ENCODE measurements around the gene SLC6A9.

GRCh38 chr1:44057293-44057692 is 26.0 kb upstream of the SLC6A9 start:
- no peak for TF ChIP-seq SMC3 (IDR thresholded peaks at IDR 0.05)
- no peak for TF ChIP-seq CTCF (IDR thresholded peaks at IDR 0.05)
- TF ChIP-seq KDM1A (IDR thresholded peaks at IDR 0.05; ENCODE audit: low read depth), result no peak
- TF ChIP-seq EP300 (IDR thresholded peaks at IDR 0.05), result no peak
- TF ChIP-seq PHF8 (IDR thresholded peaks at IDR 0.05; ENCODE audit: borderline replicate concordance, low read depth), result no peak
- TF ChIP-seq POLR2A (IDR thresholded peaks at IDR 0.05; ENCODE audit: low read length), result no peak
- no peak for TF ChIP-seq JUNB (IDR thresholded peaks at IDR 0.05)
- no peak for TF ChIP-seq BHLHE40 (IDR thresholded peaks at IDR 0.05; ENCODE audit: low read depth, low read length)
- TF ChIP-seq, protein P1, sequence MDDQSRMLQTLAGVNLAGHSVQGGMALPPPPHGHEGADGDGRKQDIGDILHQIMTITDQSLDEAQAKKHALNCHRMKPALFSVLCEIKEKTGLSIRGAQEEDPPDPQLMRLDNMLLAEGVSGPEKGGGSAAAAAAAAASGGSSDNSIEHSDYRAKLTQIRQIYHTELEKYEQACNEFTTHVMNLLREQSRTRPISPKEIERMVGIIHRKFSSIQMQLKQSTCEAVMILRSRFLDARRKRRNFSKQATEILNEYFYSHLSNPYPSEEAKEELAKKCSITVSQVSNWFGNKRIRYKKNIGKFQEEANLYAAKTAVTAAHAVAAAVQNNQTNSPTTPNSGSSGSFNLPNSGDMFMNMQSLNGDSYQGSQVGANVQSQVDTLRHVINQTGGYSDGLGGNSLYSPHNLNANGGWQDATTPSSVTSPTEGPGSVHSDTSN (IDR thresholded peaks at IDR 0.05), result no peak
- TF ChIP-seq RCOR1 (IDR thresholded peaks at IDR 0.05; ENCODE audit: low read depth, low read length), result no peak
- TF ChIP-seq USF2 (IDR thresholded peaks at IDR 0.05), result no peak
